B cell (primary cell): Measurements from ENCODE around the gene NOS1.

Source experiments
- EZH2 ChIP-seq: IDR thresholded peaks from 2 replicates; pipeline ENCODE4 v1.6.1; 2012; ENCODE audit warnings: borderline replicate concordance, low read depth, mild to moderate bottlenecking, moderate library complexity, low read length; ENCODE audit not compliant: insufficient read depth, poor library complexity, severe bottlenecking
- TF ChIP-seq, protein P1 (sequence below): fragments of 200-600 bp; IDR thresholded peaks from one replicate; pipeline ENCODE4 v1.8.0; 2022; ENCODE audit warnings: antibody characterized with exemption, mild to moderate bottlenecking

DNA sequence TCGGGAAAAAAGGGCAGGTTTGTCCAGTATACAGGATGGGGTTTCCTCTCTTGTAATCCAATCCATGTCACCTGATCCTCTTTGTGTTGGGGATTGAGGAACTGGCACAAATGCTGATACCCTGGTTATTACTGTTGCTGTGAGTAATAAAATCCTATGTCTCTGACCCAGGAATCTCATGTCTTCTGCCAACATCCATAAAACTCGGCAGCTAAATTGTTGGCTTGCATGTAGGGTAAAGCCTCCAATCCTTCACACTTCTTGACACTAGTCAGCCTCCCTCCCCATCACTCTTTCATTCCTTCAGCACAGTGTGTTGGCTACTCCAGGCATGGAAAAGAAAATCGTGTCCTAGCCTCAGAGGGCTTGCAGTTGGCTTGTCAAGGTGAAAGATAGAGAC, 9.2 kb upstream of the NOS1 start:
- TF ChIP-seq, protein P1, sequence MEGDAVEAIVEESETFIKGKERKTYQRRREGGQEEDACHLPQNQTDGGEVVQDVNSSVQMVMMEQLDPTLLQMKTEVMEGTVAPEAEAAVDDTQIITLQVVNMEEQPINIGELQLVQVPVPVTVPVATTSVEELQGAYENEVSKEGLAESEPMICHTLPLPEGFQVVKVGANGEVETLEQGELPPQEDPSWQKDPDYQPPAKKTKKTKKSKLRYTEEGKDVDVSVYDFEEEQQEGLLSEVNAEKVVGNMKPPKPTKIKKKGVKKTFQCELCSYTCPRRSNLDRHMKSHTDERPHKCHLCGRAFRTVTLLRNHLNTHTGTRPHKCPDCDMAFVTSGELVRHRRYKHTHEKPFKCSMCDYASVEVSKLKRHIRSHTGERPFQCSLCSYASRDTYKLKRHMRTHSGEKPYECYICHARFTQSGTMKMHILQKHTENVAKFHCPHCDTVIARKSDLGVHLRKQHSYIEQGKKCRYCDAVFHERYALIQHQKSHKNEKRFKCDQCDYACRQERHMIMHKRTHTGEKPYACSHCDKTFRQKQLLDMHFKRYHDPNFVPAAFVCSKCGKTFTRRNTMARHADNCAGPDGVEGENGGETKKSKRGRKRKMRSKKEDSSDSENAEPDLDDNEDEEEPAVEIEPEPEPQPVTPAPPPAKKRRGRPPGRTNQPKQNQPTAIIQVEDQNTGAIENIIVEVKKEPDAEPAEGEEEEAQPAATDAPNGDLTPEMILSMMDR: no peak
- no peak for TF ChIP-seq EZH2
